Natural killer cell (primary cell): ENCODE data around the gene RRP12. TPM values are rescaled to one million over a fixed set of nuclear protein-coding genes. Genes with fewer than 3 reads are reported as not detected.

Source experiments
- ATAC-seq, 3 donors: fragments of 150-1000 bp in 2 of 3; fragments of 200-7000 bp in 1 of 3; cut with Tn5 transposase; 1 replicate in 1 of 3; 2 replicates in 2 of 3; pipeline ENCODE4 v1.10.0; 2021; ENCODE audit warnings: mild to moderate bottlenecking in 2 of 3, moderate library complexity in 2 of 3
- DNase-seq, 2 donors: peaks; one replicate each; pipeline versions ENCODE4 v3.0.0 to v3.0.0-alpha.2; 2013 to 2021; ENCODE audit warnings: mixed read lengths in 1 of 2
- H3K27ac ChIP-seq: one replicate; pipeline ENCODE4 v1.5.1; 2013; ENCODE audit warnings: mild to moderate bottlenecking, low read length
- H3K27me3 ChIP-seq: one replicate; pipeline ENCODE4 v1.6.1; 2013; ENCODE audit warnings: low read length; ENCODE audit not compliant: control insufficient read depth, insufficient read depth
- H3K36me3 ChIP-seq: one replicate; pipeline ENCODE4 v1.6.1; 2013; ENCODE audit warnings: low read length; ENCODE audit not compliant: control insufficient read depth, insufficient read depth
- H3K4me1 ChIP-seq: one replicate; pipeline ENCODE4 v1.6.1; 2013; ENCODE audit warnings: low read length; ENCODE audit not compliant: control insufficient read depth, insufficient read depth
- H3K4me3 ChIP-seq: one replicate; pipeline ENCODE4 v1.5.1; 2013; ENCODE audit warnings: low read length
- H3K9me3 ChIP-seq: one replicate; pipeline ENCODE4 v1.6.1; 2013; ENCODE audit warnings: low read length; ENCODE audit not compliant: control insufficient read depth, insufficient read depth
- H3K27ac Mint-ChIP-seq, 2 donors: one replicate each; pipeline ENCODE4 v1.8.0; 2022; ENCODE audit warnings: mild to moderate bottlenecking in 2 of 2, mixed read lengths in 2 of 2, moderate library complexity in 1 of 2
- H3K27me3 Mint-ChIP-seq, 2 donors: one replicate each; pipeline ENCODE4 v1.8.0; 2022; ENCODE audit warnings: low read depth in 2 of 2, mixed read lengths in 2 of 2
- H3K36me3 Mint-ChIP-seq: one replicate; pipeline ENCODE4 v1.8.0; 2022; ENCODE audit warnings: mixed read lengths
- H3K4me1 Mint-ChIP-seq, 2 donors: one replicate each; pipeline ENCODE4 v1.8.0; 2022; ENCODE audit warnings: mixed read lengths in 2 of 2
- H3K4me3 Mint-ChIP-seq: one replicate; pipeline ENCODE4 v1.8.0; 2022; ENCODE audit warnings: mild to moderate bottlenecking, moderate library complexity, mixed read lengths
- H3K9me3 Mint-ChIP-seq, 2 donors: one replicate each; pipeline ENCODE4 v1.8.0; 2022; ENCODE audit warnings: mixed read lengths in 2 of 2
- WGBS: methylation state at CpG from one replicate; pipeline ENCODE4 v1.1.7; 2013; ENCODE audit warnings: missing lambda C conversion rate; ENCODE audit not compliant: insufficient coverage; 5-methylcytosine and 5-hydroxymethylcytosine counted together
- intact Hi-C: fragments of 100-400 bp; cut with micrococcal nuclease; formaldehyde crosslinking; loops from one replicate; pipeline ENCODE4 v1.14.2; 2022
- total RNA-seq, 4 donors: library from RNA; stranded (reverse); fragments of 120-200 nt in 1 of 4; gene quantifications; one replicate each; pipeline versions ENCODE4 v1.2.3 to v1.2.4, GENCODE V29; 2013 to 2022
- TF ChIP-seq, protein P1 (sequence below): fragments of 200-600 bp; IDR thresholded peaks from one replicate; pipeline ENCODE4 v1.8.0; 2022; ENCODE audit warnings: antibody characterized with exemption

Gene RRP12
- total RNA-seq, 3 donors from 2014 or later (not counting 1 experiment from before 2014, with no cell fraction given): 60.1 to 234 (median 79.2) TPM

DNA sequence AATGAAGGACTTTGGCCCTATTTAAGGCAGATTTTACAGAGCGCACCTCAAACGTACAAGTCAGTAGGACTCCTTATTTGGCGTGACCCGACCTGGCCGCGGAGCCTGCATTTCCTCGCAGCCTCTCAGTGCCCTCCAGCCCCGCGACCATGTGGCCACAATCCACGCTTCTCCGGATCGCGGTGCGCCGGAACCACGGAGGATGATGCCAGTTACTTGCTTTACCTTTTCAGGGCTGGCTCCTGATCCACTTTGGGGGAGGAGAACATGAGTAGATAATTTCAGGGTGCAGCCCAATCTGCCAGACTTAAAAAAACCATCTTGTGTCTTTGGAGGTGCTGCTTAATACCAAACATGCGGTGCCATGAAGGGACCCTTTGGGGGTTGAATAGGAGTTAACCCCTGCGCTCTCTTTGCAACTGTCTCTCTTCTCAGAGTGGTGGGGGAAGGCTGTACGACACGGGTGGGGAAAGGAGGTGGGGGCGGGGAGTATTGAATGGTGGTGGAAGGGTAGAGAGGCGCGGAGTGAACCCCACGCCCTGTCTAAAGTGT, 80.6 kb downstream of the RRP12 start:
- peaks cover 33% of the 10 kb centered on the region for H3K4me1 ChIP-seq
- peak overlapping the region; percentile 59 for H3K4me3 ChIP-seq
- H3K4me1 Mint-ChIP-seq: peaks cover 33% of the 10 kb centered on the region in 2 donors
- no peaks in the 10 kb centered on the region for H3K36me3 ChIP-seq
- peak overlapping the region; percentile 88 to 92 for H3K27ac Mint-ChIP-seq
- TF ChIP-seq, protein P1, sequence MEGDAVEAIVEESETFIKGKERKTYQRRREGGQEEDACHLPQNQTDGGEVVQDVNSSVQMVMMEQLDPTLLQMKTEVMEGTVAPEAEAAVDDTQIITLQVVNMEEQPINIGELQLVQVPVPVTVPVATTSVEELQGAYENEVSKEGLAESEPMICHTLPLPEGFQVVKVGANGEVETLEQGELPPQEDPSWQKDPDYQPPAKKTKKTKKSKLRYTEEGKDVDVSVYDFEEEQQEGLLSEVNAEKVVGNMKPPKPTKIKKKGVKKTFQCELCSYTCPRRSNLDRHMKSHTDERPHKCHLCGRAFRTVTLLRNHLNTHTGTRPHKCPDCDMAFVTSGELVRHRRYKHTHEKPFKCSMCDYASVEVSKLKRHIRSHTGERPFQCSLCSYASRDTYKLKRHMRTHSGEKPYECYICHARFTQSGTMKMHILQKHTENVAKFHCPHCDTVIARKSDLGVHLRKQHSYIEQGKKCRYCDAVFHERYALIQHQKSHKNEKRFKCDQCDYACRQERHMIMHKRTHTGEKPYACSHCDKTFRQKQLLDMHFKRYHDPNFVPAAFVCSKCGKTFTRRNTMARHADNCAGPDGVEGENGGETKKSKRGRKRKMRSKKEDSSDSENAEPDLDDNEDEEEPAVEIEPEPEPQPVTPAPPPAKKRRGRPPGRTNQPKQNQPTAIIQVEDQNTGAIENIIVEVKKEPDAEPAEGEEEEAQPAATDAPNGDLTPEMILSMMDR: no peak
- H3K36me3 Mint-ChIP-seq: no peaks in the 10 kb centered on the region
- H3K9me3 ChIP-seq: no peaks in the 10 kb centered on the region
- intact Hi-C loops: loop anchor here (1.0 kb wide), 2 partner anchors 12 to 28 kb away; partner anchors contain the start of gene ARHGAP19
- ATAC-seq: peak in 1 of 3 donors; percentile 2
- WGBS: 4% methylated on average over 24 of the region's 24 CpGs
- DNase-seq: no peak
- H3K4me3 Mint-ChIP-seq: peak overlapping the region; percentile 93
- no peaks in the 10 kb centered on the region for H3K27me3 Mint-ChIP-seq
- H3K27me3 ChIP-seq: no peaks in the 10 kb centered on the region
- H3K27ac ChIP-seq: peak overlapping the region; percentile 60
- H3K9me3 Mint-ChIP-seq: no peaks in the 10 kb centered on the region

DNA sequence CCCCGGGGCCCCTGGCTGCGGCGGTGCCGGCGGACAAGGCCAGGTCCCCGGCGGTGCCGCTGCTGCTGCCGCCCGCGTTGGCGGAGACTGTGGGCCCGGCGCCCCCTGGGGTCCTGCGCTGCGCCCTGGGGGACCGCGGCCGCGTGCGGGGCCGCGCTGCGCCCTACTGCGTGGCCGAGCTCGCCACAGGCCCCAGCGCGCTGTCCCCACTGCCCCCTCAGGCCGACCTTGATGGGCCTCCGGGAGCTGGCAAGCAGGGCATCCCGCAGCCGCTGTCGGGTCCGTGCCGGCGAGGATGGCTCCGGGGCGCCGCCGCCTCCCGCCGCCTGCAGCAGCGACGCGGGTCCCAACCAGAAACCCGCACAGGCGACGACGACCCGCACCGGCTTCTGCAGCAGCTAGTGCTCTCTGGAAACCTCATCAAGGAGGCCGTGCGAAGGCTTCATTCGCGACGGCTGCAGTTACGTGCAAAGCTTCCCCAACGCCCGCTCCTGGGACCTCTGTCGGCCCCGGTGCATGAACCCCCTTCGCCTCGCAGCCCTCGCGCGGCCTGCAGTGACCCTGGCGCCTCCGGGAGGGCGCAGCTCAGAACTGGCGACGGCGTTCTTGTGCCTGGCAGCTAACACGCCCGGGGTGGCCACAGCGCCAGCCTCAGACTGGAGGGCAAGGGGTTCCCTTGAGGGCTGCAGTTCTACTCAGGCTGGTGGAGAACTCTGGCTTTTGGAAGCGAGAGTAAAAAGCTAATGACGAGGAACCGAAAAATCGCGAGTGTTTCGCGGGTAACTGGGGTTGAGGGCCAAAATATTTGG, 81.3 kb downstream of the RRP12 start:
- Histone ChIP-seq H3K4me1 (peaks cover 33% of the 10 kb centered on the region), H3K9me3 (no peaks in the 10 kb centered on the region), H3K36me3 (no peaks in the 10 kb centered on the region), H3K27ac (peak overlapping the region; percentile 60), H3K4me3 (peak overlapping the region; percentile 59), H3K27me3 (no peaks in the 10 kb centered on the region)
- no peaks in the 10 kb centered on the region for H3K36me3 Mint-ChIP-seq
- peak; percentile 45 to 57 (median 53) for ATAC-seq
- H3K27me3 Mint-ChIP-seq: no peaks in the 10 kb centered on the region
- WGBS: under 1% methylated on average over 83 of the region's 83 CpGs
- H3K9me3 Mint-ChIP-seq: no peaks in the 10 kb centered on the region
- TF ChIP-seq, protein P1: no peak
- intact Hi-C loops: loop anchor here (1.0 to 2.0 kb wide), 3 partner anchors 12 to 321 kb away; partner anchors contain the start of genes ARHGAP19 and PI4K2A
- H3K4me3 Mint-ChIP-seq: peak overlapping the region; percentile 93
- H3K4me1 Mint-ChIP-seq: peaks cover 33% of the 10 kb centered on the region in 2 donors
- DNase-seq: peak; percentile 64 to 83
- peak overlapping the region; percentile 88 to 92 for H3K27ac Mint-ChIP-seq

DNA sequence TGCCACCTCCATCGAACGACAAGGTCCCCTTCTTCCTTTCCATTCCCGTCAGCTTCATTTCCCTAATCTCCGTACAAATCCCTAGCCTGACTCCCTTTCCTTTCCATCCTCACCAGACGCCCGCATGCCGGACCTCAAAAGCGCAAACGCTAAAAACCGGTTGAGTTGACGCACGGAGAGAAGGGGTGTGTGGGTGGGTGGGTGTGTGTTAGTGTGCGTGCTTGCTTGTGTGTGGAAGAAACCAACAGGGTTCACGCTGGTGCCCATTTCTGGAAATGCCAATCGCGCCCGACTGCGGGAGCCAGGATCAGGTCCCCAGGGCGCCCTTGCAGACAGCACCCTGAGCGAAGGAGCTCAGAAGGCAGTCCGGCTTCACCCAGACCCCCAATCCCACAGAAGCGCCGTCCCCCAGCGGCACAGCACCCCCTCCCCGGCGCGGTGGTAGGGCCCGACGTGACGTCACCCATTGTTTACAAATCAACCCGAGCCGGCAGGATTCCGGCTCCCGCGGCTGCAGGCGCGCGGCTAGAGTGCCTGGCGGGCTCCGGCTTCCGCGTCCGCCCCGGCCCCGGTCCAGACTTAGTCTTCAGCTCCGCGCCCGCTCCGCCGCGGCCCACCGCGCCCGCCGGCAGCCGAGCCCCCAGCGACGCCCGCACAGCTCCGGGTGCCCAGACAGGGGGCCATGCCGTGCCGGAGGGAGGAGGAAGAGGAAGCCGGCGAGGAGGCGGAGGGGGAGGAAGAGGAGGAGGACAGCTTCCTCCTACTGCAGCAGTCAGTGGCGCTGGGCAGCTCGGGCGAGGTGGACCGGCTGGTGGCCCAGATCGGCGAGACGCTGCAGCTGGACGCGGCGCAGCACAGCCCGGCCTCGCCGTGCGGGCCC, 82.1 kb downstream of the RRP12 start, which contains the start of gene FRAT1:
Gene FRAT1 (plus strand): TSS at position 500 of the 880 bp plus-strand sequence. CDS start 183 bp downstream, at position 683.
- TF ChIP-seq, protein P1: no peak
- intact Hi-C loops: loop anchor here (2.0 kb wide), 1 partner anchor 322 kb away; the partner anchor contains the start of gene PI4K2A
- Mint-ChIP-seq H3K27me3 (no peaks in the 10 kb centered on the region), H3K4me1 (peaks cover 33% of the 10 kb centered on the region in 2 donors), H3K27ac (peak within 1 kb of the TSS; percentile 92 to 99), H3K36me3 (no peaks in the 10 kb centered on the region), H3K4me3 (peak within 1 kb of the TSS; percentile 98), H3K9me3 (no peaks in the 10 kb centered on the region)
- peak; percentile 77 to 89 (median 79) for ATAC-seq
- Histone ChIP-seq H3K4me1 (peaks cover 33% of the 10 kb centered on the region), H3K36me3 (no peaks in the 10 kb centered on the region), H3K4me3 (peak within 1 kb of the TSS; percentile 64), H3K27ac (peak within 1 kb of the TSS; percentile 100), H3K27me3 (no peaks in the 10 kb centered on the region), H3K9me3 (no peaks in the 10 kb centered on the region)
- WGBS: under 1% methylated on average over 78 of the region's 79 CpGs
- DNase-seq: peak; percentile 93 to 95
